GM21381 (cell line): ENCODE data around the gene KAT2A.

ENCODE experiments used
- ATAC-seq: cut with Tn5 transposase; IDR thresholded peaks from one replicate; pipeline ENCODE4 v1.9.1; 2021; ENCODE audit warnings: mild to moderate bottlenecking, moderate library complexity; ENCODE audit not compliant: unreplicated experiment

The KAT2A gene

DNA sequence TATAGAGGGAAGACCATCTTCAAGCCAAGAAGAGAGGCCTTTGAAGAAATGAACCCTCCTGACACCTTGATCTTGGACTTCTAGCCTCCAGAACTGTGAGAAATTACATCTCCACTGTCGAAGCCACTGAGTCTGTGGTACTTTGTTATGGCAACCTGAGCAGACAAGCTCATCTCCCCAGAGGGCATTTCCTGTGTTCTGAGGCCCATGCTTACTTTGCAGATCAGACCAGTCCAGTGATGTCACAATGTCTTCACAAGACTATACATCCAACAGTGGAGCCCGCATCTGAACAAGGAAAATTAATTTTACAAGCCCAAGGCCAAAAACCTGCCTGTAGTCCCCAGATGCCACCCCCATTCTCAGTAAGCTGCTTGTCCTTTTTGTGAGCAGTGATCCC, 56.0 kb downstream of the KAT2A start:
- no peak for ATAC-seq
